Dedifferentiated amniotic fluid mesenchymal stem cell (primary cell): ENCODE data around the gene PRKCH.
"Not testable (repeated sequence)": the region's sequence is repeated elsewhere in the genome, so short reads cannot be mapped to it uniquely, and the experiment has no call there.

Experiments used
- DNase-seq: peaks from one replicate; pipeline ENCODE4 v3.0.0-alpha.2; 2016; ENCODE audit errors: extremely low spot score

PRKCH gene

GRCh38 chr14:61308198-61308597 is 13.2 kb upstream of the PRKCH start:
- DNase-seq, result no peak

- DNase-seq, result not testable (repeated sequence)
These were observed 12.7 kb upstream of the PRKCH start for GRCh38 chr14:61308701-61309100.

- no peak for DNase-seq
These were observed 6.1 kb upstream of the PRKCH start for GRCh38 chr14:61315313-61315712.

DNA sequence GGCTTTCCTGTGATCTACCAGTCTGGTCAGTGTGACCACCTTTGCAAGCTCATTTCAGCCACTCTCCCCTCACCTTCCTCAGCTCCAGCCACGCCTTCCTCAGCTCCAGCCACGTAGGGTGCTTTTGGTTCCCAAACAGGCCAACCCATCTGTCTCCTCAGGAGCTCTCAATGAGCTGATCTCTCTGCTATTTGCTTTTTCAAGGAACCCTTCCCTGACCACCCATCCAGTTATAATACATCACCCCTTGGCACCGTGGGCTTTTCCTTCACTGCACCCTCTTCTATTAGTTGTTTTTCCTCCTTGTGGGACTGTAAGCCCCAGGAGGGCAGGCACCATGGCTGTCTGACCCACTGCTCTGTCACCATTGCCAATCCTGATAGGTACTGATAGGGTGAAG is 2.3 kb upstream of the PRKCH start:
- no peak for DNase-seq

- DNase-seq, result no peak
These were observed 1.7 kb upstream of the PRKCH start for GRCh38 chr14:61319706-61320105.

DNA sequence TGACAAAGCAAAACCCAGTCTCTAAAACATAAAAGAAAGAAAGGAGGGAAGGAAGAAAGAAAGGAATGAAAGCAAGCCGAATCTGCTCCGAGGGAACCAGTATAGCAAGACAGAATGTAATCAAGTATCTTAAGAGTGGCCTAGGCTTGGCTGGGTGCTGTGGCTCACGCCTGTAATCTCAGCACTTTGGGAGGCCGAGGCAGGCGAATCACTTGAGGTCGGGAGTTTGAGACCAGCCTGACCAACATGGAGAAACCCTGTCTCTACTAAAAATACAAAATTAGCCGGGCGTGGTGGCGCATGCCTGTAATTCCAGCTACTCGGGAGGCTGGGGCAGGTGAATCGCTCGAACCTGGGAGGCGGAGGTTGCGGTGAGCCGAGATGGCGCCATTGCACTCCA is 1.2 kb upstream of the PRKCH start:
- not testable (repeated sequence) for DNase-seq

DNA sequence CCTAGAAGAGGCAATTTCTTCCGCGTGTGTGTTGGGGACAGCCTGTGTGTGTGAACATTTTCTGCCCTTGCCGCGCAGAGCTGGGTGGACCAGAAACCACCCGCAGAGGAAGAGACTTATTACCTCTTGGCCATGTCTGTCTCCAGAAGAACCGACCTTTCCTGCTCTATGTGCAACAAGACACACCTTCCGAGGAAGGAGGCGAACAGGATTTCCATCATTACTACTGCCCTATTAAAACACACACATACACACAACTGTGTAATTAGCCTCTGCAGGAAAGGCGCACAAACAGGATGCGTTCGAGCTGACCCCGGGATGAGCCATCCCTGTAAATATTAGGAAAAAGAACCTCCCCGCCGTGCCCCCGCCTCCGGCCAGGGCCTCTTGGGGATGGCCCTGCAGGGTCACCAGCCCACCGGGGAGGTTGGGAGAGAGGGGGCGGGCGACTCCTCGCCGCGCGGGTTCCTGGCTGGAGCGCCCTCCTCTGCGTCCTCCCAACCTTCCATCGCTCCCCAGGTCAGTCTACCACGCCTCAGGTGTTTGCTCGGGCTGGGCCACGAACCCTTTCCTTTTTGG is 484 bp upstream of the PRKCH start:
- no peak for DNase-seq

- DNase-seq, result no peak
These were observed 826 bp downstream of the PRKCH start for GRCh38 chr14:61322011-61322798.

DNA sequence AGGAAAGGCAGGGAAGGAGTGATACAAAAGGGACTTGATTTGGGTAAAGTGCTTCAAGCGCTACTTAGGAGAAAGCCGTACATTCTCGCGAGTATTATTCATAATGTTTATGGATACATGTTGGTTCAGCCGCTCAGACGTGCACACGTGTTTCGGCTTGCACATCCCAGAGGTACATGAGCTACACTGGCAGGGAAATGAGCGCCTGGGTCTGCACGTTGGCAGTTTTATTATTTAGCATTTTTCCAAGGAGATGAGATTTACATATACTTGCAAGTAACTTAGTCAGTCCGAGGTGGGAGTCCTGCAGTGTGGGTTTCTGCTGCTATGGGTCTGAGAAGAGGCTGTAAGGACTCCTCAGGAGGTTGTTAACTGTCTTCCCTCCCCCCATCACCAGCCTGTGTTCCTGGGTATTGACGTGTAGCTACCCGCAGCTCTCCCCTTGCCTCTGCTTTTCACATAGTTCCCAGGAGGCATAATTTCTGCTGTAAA is 1.5 kb downstream of the PRKCH start:
- no peak for DNase-seq

DNA sequence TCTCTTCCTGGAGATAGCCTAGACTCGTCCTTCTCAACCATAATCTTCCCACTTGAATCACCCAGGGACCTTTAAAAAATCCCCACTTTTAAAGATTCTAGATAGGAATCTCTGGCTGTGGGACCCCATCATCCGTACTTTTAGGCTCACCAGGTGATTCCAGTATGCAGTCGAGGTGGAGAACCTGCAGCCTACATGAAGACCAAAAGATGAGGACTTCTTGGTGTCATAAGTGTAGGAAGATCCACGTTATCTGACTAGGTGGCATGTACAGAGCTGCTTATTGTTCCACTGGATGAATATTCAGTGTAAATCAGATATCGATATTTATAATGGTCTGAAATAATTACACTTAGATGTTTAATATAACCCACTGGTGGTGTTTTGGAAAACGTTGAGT is 2.6 kb downstream of the PRKCH start:
- DNase-seq, result no peak

- DNase-seq, result no peak
These were observed 3.8 kb downstream of the PRKCH start for GRCh38 chr14:61325166-61325565.

DNA sequence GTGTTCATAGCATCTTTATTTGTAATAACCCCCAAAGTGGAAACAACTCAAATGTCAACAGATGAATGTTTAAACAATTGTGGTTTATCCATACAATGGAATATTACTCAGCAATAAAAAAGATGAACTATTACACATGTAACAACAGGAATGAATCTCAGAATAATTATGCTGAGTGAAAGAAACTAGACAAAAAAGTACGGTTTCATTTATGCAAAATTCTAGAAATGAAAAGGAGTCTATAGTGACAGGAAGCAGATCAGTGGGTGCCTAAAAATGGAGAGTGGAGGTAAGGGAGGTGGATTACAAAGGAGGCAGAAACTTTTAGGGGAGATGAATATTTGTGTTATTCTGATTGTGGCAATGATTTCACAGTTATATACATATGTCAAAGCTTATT is 4.8 kb downstream of the PRKCH start:
- no peak for DNase-seq

DNA sequence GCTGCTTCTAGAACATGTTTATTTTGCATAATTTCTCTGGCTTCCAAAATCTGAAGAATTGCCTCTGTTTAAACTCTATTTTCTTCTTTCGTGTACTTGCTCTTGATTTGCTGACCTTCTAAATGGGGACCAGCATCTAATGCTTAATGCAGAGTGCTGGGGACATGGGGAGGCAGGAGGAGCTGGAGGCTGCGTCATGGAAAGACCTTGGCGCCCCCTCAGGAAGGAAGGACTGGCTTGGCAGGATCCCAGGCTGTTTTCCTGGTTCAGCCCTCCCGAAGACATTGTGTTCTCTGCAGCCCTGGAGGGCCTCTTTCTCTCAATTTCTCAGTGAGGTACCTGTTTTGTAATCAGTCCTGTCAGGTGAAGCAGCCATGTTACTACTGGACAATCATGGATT is 5.5 kb downstream of the PRKCH start:
- no peak for DNase-seq

- no peak for DNase-seq
These were observed 7.4 kb downstream of the PRKCH start for GRCh38 chr14:61328626-61329262.

DNA sequence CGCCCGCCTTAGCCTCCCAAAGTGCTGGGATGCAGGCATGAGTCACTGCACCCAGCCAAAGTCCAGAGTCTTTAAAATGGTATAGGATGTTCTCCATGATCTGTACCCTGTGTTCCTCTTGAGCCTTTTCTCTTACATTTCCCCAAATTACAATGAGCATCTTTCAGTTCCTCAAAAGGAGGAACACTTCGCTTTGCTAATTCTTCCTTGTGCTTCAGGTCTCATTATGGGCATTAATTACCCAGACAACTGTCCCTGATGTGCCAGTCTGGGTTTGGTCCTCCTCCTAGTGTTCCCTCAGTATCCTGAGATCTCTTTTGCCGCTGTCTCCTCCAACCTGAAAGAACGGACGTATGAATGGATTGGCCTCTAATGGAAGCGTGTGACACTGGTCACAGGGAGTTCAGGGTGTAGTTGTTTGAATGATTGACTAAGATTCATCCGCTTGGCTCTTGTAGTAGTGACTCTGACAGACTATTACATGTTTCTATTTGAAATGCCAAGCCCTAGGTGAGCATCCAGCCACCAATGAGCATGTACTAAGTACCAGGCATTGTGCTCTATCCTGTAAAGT is 8.2 kb downstream of the PRKCH start:
- DNase-seq, result no peak

DNA sequence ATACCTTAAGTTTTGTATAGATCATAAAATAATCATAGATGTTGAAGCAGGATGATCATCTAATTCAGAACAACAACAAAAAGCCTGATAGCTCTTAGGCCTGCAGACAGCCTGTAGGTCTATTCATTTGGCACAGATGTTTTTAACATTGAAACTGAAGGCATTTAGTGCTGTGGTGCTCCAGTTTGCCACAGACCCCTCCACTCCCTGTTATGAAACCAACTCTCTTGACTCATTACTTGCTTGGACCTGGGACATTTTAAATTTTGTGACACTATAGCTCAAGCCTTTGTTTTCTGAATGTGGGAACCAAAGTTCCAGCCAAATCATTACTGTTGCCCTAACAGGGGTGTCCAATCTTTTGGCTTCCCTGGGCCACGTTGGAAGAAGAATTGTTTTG is 9.1 kb downstream of the PRKCH start:
- no peak for DNase-seq

- DNase-seq, result no peak
These were observed 10.7 kb downstream of the PRKCH start for GRCh38 chr14:61331992-61332657.

GRCh38 chr14:61332658-61333029 is 11.3 kb downstream of the PRKCH start:
- DNase-seq, result no peak

DNA sequence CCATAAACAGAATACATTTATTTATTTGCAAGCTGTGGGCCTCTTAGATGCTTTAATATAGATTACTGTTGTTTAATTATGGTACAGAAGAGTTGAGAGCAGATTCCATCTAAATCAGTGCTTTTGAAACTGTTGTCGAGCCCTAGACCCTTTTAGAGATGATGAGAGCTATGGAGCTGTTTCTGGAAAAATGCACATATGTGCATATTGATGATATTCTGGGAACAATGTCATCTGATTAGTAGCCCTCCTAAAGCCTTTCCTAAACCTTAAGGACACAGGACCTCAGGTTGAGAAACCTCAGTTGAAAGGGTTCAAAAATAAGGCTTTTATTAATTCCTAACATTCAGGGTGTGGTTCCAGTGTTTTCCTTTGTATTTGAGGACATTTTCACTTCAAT is 11.7 kb downstream of the PRKCH start:
- DNase-seq, result no peak

- DNase-seq, result no peak
These were observed 12.9 kb downstream of the PRKCH start for GRCh38 chr14:61334197-61334701.

- DNase-seq, result no peak
These were observed 13.7 kb downstream of the PRKCH start for GRCh38 chr14:61335049-61335448.

DNA sequence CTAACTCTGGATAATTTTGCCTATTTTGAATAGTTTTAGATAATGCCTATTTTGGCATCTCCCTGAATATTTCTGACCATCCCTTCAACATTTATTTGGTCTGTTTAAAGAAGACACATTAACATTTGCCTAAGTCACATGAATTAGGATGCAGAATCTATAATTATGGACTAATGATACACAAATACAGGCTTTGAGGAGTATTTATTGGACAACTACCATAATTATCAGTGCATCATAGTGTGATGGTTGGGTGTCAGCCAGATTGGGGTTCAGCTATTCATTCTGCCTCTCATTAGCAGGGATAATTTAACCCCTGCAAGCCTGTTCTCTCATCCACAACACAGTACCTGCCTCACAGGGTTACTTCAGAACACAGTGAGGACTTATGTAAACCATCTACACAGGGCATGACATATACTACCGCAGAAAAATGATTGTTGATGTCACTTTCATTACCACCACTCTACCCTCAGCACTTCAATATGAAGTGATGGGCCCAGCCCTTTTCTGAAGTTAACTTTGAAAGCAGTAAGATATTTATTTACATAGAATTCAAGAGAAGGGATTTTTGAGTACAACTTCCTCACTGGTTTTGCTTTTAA is 14.4 kb downstream of the PRKCH start:
- no peak for DNase-seq
